H1 (cell line): ENCODE data around the gene AKT1S1. TPM values are rescaled to one million over a fixed set of nuclear protein-coding genes. Genes with fewer than 3 reads are reported as not detected.

ENCODE experiments used
- ATF2 ChIP-seq: IDR thresholded peaks from 2 replicates; pipeline ENCODE4 v1.6.1; 2012; ENCODE audit warnings: low read length, inconsistent platforms
- FOSL1 ChIP-seq: IDR thresholded peaks from 2 replicates; pipeline ENCODE4 v1.6.1; 2011; ENCODE audit warnings: mild to moderate bottlenecking, low read depth, low read length, moderate library complexity; ENCODE audit not compliant: insufficient read depth
- JUN ChIP-seq: IDR thresholded peaks from 2 replicates; pipeline ENCODE4 v1.6.1; 2011; ENCODE audit warnings: low read depth, mild to moderate bottlenecking, improper control_type of control experiment, low read length
- JUND ChIP-seq: IDR thresholded peaks from 2 replicates; pipeline ENCODE4 v1.6.1; 2011; ENCODE audit warnings: mild to moderate bottlenecking, improper control_type of control experiment, low read length
- KDM1A ChIP-seq: fragments of 200-600, 300-600 bp; sonication (generic); IDR thresholded peaks from 2 replicates; pipeline ENCODE4 v1.7.1; 2016; ENCODE audit warnings: mild to moderate bottlenecking, low read length, borderline replicate concordance
- KDM5A ChIP-seq: fragments of 200-600 bp; IDR thresholded peaks from 2 replicates; pipeline ENCODE4 v1.7.1; 2012; ENCODE audit warnings: mild to moderate bottlenecking, low read length, inconsistent platforms, mixed read lengths
- polyA plus RNA-seq, 7 experiments: library from polyadenylated mRNA; depleted of rRNA in 3 of 7; stranded (reverse) in 5 of 7; unstranded in 2 of 7; fragments of >200 nt in 5 of 7; fragments of 200-250 nt in 2 of 7; gene quantifications; 1 replicate in 5 of 7; 2 replicates in 1 of 7; 4 replicates in 1 of 7; pipeline versions ENCODE4 v1.2.1 to v1.2.3, GENCODE V29; 2011 to 2013; ENCODE audit warnings: missing spikeins in 2 of 7, mixed read lengths in 2 of 7
- total RNA-seq: library from RNA; stranded (reverse); fragmentation: NEBNext Ultra II Directional; extraction: Animal tissue kit (Norgen Biotek cat#: 25700); gene quantifications from 2 replicates; pipeline ENCODE4 v1.2.1, GENCODE V29; 2021

Gene AKT1S1
- total and polyA plus RNA-seq, 2 of the 8 experiments (the other 6 are each of a cell fraction or from before 2014, with no cell fraction given) = 40.7 to 45.9 TPM

- TF ChIP-seq FOSL1 = no peak
- no peak for TF ChIP-seq KDM5A
- TF ChIP-seq KDM1A = no peak
- no peak for TF ChIP-seq ATF2
- TF ChIP-seq JUN = no peak
- peak; percentile 91 for TF ChIP-seq JUND
Measured at GRCh38 chr19:49850487-49851342, 26.4 kb downstream of the AKT1S1 start, which contains the start of gene PTOV1 (continued).
